HEK293 (cell line): ENCODE results near the gene CCDC57.

Source experiments
- ZNF184 ChIP-seq: fragments of 450-650 bp; IDR thresholded peaks from 2 replicates; pipeline ENCODE4 v1.5.1; 2018; ENCODE audit warnings: missing biosample characterization, mild to moderate bottlenecking, missing genetic modification characterization
- TF ChIP-seq, protein P1 (sequence below): fragments of 450-650 bp; formaldehyde crosslinking; IDR thresholded peaks from 2 replicates; pipeline ENCODE4 v1.5.1; 2016; ENCODE audit warnings: missing biosample characterization, missing genetic modification characterization

DNA sequence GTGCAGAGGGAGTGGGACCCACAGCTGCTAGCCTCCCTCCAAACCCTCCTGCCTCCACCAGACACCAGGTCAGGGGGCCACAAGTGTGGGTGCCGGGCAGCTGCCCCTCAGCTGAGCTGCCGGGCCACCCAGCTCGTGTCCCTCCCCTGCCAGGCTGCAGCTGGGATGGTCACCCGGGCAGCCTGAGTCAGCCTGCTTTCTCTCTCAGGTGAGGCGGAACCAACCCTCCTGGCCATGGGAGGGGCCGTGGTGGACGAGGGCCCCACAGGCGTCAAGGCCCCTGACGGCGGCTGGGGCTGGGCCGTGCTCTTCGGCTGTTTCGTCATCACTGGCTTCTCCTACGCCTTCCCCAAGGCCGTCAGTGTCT, 23.1 kb upstream of the CCDC57 start:
- TF ChIP-seq ZNF184 (tag by site-specific recombination): no peak
- TF ChIP-seq, protein P1, sequence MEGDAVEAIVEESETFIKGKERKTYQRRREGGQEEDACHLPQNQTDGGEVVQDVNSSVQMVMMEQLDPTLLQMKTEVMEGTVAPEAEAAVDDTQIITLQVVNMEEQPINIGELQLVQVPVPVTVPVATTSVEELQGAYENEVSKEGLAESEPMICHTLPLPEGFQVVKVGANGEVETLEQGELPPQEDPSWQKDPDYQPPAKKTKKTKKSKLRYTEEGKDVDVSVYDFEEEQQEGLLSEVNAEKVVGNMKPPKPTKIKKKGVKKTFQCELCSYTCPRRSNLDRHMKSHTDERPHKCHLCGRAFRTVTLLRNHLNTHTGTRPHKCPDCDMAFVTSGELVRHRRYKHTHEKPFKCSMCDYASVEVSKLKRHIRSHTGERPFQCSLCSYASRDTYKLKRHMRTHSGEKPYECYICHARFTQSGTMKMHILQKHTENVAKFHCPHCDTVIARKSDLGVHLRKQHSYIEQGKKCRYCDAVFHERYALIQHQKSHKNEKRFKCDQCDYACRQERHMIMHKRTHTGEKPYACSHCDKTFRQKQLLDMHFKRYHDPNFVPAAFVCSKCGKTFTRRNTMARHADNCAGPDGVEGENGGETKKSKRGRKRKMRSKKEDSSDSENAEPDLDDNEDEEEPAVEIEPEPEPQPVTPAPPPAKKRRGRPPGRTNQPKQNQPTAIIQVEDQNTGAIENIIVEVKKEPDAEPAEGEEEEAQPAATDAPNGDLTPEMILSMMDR: no peak
